HepG2 (cell line): ENCODE data around the gene HHIPL1. TPM values are rescaled to one million over a fixed set of nuclear protein-coding genes. Genes with fewer than 3 reads are reported as not detected.

Source experiments
- ATF2 ChIP-seq: sonication (generic); formaldehyde crosslinking; IDR thresholded peaks from 2 replicates; pipeline ENCODE4 v1.4.0; 2020; ENCODE audit warnings: missing genetic modification reagents
- CEBPB ChIP-seq: IDR thresholded peaks from 2 replicates; pipeline ENCODE4 v1.6.1; 2011; ENCODE audit warnings: low read depth, low read length, improper control_type of control experiment, borderline replicate concordance
- E2F2 ChIP-seq: sonication (generic); formaldehyde crosslinking; IDR thresholded peaks from 2 replicates; pipeline ENCODE4 v1.4.0; 2020; ENCODE audit warnings: missing genetic modification reagents, borderline replicate concordance
- GLI4 ChIP-seq: sonication (generic); formaldehyde crosslinking; IDR thresholded peaks from 2 replicates; pipeline ENCODE4 v1.5.1; 2020; ENCODE audit warnings: missing genetic modification reagents, mild to moderate bottlenecking, moderate library complexity, borderline replicate concordance
- HDAC1 ChIP-seq: sonication (generic); formaldehyde crosslinking; IDR thresholded peaks from 2 replicates; pipeline ENCODE4 v1.5.1; 2020; ENCODE audit warnings: mild to moderate bottlenecking, missing genetic modification reagents
- MAFF ChIP-seq: IDR thresholded peaks from 2 replicates; pipeline ENCODE4 v1.6.1; 2011; ENCODE audit warnings: low read depth, low read length, improper control_type of control experiment
- PITX1 ChIP-seq: sonication (generic); formaldehyde crosslinking; IDR thresholded peaks from 2 replicates; pipeline ENCODE4 v1.5.1; 2020; ENCODE audit warnings: mild to moderate bottlenecking, missing genetic modification reagents
- SIN3A ChIP-seq: IDR thresholded peaks from 2 replicates; pipeline ENCODE4 v1.6.1; 2011; ENCODE audit warnings: low read depth, mild to moderate bottlenecking, control low read depth, low read length, borderline replicate concordance
- SKI ChIP-seq: fragments of 450-650 bp; IDR thresholded peaks from one replicate; pipeline ENCODE4 v1.6.1; 2018; ENCODE audit warnings: mild to moderate bottlenecking; ENCODE audit not compliant: partially characterized antibody
- YEATS2 ChIP-seq: sonication (generic); formaldehyde crosslinking; IDR thresholded peaks from 2 replicates; pipeline ENCODE4 v1.4.0; 2020; ENCODE audit warnings: missing genetic modification reagents, borderline replicate concordance
- ZNF543 ChIP-seq: sonication (generic); formaldehyde crosslinking; IDR thresholded peaks from 2 replicates; pipeline ENCODE4 v1.4.0; 2020; ENCODE audit warnings: mild to moderate bottlenecking, missing genetic modification reagents
- ZNF563 ChIP-seq: sonication (generic); formaldehyde crosslinking; IDR thresholded peaks from 2 replicates; pipeline ENCODE4 v1.8.0; 2022; ENCODE audit warnings: mild to moderate bottlenecking, moderate library complexity, missing genetic modification reagents
- ZNF615 ChIP-seq: sonication (generic); formaldehyde crosslinking; IDR thresholded peaks from 2 replicates; pipeline ENCODE4 v1.5.0; 2020; ENCODE audit warnings: mild to moderate bottlenecking, missing genetic modification reagents, borderline replicate concordance
- ZNF629 ChIP-seq: sonication (generic); formaldehyde crosslinking; conservative IDR thresholded peaks from 2 replicates; pipeline ENCODE4 v1.5.0; 2020; ENCODE audit warnings: missing genetic modification reagents
- ZNF770 ChIP-seq: sonication (generic); formaldehyde crosslinking; IDR thresholded peaks from 2 replicates; pipeline ENCODE4 v1.5.0; 2020; ENCODE audit warnings: mild to moderate bottlenecking, missing genetic modification reagents
- ZSCAN31 ChIP-seq: sonication (generic); formaldehyde crosslinking; IDR thresholded peaks from 2 replicates; pipeline ENCODE4 v1.5.0; 2020; ENCODE audit warnings: low read depth, mild to moderate bottlenecking, missing genetic modification reagents
- polyA plus RNA-seq, 8 experiments: library from polyadenylated mRNA; depleted of rRNA in 3 of 8; stranded (reverse) in 7 of 8; unstranded in 1 of 8; fragments of >200 nt; fragmentation: Illumina TruSeq in 4 of 8; extraction: Trizol in 4 of 8; gene quantifications; 2 replicates each; pipeline versions ENCODE4 v1.2.1 to v1.2.3, GENCODE V29; 2011 to 2016; ENCODE audit warnings: low read depth in 4 of 8, missing spikeins in 1 of 8, mixed read lengths in 1 of 8; ENCODE audit not compliant: insufficient read depth in 1 of 8
- total RNA-seq, 5 experiments: library from RNA; depleted of rRNA; stranded (reverse); fragments of >200 nt; fragmentation: Illumina TruSeq; extraction: Trizol; gene quantifications; 2 replicates each; pipeline ENCODE4 v1.2.3, GENCODE V29; 2016; ENCODE audit warnings: low read depth in 1 of 5
- TF ChIP-seq, protein P1 (sequence below): IDR thresholded peaks from 2 replicates; pipeline ENCODE4 v1.6.1; 2016
- TF ChIP-seq, protein P2 (sequence below): sonication (generic); formaldehyde crosslinking; IDR thresholded peaks from 2 replicates; pipeline ENCODE4 v1.9.0; 2022; ENCODE audit warnings: low read depth, missing genetic modification reagents
- TF ChIP-seq, protein P3 (sequence below): sonication (generic); formaldehyde crosslinking; IDR thresholded peaks from 2 replicates; pipeline ENCODE4 v1.4.0; 2020; ENCODE audit warnings: missing genetic modification reagents
- TF ChIP-seq, protein P4 (sequence below): sonication (generic); formaldehyde crosslinking; IDR thresholded peaks from 2 replicates; pipeline ENCODE4; 2020; ENCODE audit warnings: missing genetic modification reagents, mild to moderate bottlenecking, borderline replicate concordance

Gene HHIPL1
- total and polyA plus RNA-seq, 2 of the 13 experiments (the other 11 are each of a cell fraction or from before 2014, with no cell fraction given), result not detected

GRCh38 chr14:99649643-99650042 is 4.7 kb downstream of the HHIPL1 start (continued):
- TF ChIP-seq ZSCAN31 (CRISPR knock-in tag), result no peak
- no peak for TF ChIP-seq ATF2 (CRISPR knock-in tag)
- no peak; the same call in 1 of the 2 replicates for TF ChIP-seq ZNF629 (CRISPR knock-in tag)
- 0 out of 2 replicates have a peak, but pooled peaks have one; percentile 1 for TF ChIP-seq CEBPB
- TF ChIP-seq E2F2 (CRISPR knock-in tag), result no peak
- TF ChIP-seq, protein P1, sequence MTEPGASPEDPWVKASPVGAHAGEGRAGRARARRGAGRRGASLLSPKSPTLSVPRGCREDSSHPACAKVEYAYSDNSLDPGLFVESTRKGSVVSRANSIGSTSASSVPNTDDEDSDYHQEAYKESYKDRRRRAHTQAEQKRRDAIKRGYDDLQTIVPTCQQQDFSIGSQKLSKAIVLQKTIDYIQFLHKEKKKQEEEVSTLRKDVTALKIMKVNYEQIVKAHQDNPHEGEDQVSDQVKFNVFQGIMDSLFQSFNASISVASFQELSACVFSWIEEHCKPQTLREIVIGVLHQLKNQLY (CRISPR knock-in tag), result no peak
- TF ChIP-seq, protein P2, sequence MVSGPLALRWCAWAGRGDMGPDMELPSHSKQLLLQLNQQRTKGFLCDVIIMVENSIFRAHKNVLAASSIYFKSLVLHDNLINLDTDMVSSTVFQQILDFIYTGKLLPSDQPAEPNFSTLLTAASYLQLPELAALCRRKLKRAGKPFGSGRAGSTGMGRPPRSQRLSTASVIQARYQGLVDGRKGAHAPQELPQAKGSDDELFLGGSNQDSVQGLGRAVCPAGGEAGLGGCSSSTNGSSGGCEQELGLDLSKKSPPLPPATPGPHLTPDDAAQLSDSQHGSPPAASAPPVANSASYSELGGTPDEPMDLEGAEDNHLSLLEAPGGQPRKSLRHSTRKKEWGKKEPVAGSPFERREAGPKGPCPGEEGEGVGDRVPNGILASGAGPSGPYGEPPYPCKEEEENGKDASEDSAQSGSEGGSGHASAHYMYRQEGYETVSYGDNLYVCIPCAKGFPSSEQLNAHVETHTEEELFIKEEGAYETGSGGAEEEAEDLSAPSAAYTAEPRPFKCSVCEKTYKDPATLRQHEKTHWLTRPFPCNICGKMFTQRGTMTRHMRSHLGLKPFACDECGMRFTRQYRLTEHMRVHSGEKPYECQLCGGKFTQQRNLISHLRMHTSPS (CRISPR knock-in tag), result no peak
- TF ChIP-seq ZNF770 (CRISPR knock-in tag), result peak; percentile 97
- 0 out of 2 replicates have a peak, but pooled peaks have one; percentile 31 for TF ChIP-seq PITX1 (CRISPR knock-in tag)
- TF ChIP-seq, protein P3, sequence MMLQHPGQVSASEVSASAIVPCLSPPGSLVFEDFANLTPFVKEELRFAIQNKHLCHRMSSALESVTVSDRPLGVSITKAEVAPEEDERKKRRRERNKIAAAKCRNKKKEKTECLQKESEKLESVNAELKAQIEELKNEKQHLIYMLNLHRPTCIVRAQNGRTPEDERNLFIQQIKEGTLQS, result no peak
- peak; percentile 47; the same call in 1 of the 2 replicates for TF ChIP-seq ZNF563
- TF ChIP-seq MAFF, result no peak
- no peak for TF ChIP-seq YEATS2 (CRISPR knock-in tag)
- no peak for TF ChIP-seq GLI4 (CRISPR knock-in tag)
- no peak for TF ChIP-seq ZNF615
- TF ChIP-seq SIN3A, result no peak
- TF ChIP-seq ZNF543 (CRISPR knock-in tag), result no peak
- TF ChIP-seq, protein P4, sequence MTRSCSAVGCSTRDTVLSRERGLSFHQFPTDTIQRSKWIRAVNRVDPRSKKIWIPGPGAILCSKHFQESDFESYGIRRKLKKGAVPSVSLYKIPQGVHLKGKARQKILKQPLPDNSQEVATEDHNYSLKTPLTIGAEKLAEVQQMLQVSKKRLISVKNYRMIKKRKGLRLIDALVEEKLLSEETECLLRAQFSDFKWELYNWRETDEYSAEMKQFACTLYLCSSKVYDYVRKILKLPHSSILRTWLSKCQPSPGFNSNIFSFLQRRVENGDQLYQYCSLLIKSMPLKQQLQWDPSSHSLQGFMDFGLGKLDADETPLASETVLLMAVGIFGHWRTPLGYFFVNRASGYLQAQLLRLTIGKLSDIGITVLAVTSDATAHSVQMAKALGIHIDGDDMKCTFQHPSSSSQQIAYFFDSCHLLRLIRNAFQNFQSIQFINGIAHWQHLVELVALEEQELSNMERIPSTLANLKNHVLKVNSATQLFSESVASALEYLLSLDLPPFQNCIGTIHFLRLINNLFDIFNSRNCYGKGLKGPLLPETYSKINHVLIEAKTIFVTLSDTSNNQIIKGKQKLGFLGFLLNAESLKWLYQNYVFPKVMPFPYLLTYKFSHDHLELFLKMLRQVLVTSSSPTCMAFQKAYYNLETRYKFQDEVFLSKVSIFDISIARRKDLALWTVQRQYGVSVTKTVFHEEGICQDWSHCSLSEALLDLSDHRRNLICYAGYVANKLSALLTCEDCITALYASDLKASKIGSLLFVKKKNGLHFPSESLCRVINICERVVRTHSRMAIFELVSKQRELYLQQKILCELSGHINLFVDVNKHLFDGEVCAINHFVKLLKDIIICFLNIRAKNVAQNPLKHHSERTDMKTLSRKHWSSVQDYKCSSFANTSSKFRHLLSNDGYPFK (CRISPR knock-in tag), result no peak
- peak; percentile 46; the same call in 1 of the 2 replicates for TF ChIP-seq HDAC1 (CRISPR knock-in tag)
- TF ChIP-seq SKI, result no peak
